HG02870 (cell line): Measurements from ENCODE around the gene NKIRAS1.
"Not testable (repeated sequence)": the region's sequence is repeated elsewhere in the genome, so short reads cannot be mapped to it uniquely, and the experiment has no call there.

ENCODE experiments used
- ATAC-seq: cut with Tn5 transposase; IDR thresholded peaks from one replicate; pipeline ENCODE4 v1.9.1; 2021; ENCODE audit warnings: mild to moderate bottlenecking, moderate library complexity; ENCODE audit not compliant: unreplicated experiment

NKIRAS1 gene

DNA sequence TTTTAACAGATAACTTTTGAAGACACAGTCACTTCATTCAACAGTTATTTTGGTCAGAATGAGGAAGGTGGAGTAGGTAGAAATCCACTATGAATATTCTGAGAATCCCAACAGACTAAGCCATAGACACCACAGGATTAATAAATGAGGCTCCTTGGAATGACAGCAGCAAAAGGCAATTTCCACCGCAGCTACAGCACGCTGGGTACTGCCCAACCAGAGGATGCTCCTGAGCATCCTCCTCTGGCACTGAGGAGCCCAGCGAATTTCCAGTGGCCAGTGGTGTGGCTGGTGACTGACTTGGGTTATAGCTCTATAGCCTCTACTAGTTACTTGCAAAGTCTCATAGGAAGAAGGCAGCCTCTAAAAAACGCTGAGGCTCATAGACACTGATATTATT lies 24.6 kb upstream of the NKIRAS1 start:
- ATAC-seq: no peak

DNA sequence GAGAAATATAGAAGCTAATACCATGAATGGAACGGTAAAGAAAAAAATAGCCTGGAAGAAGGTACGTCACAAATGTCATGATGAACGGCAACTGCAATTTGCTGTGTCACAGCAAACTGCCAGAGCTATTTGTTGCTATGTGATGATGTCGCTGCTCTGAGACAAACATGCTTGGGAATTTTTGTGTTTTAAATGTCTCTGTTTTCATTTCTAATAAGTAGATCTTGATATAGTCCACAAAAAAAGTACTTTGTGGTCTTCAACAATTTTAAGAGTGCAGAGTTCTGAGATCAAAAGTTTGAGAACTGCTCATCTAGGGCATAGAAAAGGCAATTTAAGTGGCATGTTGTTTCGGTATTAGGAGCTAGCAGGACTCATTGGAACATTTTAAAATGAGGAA lies 24.0 kb upstream of the NKIRAS1 start:
- no peak for ATAC-seq

DNA sequence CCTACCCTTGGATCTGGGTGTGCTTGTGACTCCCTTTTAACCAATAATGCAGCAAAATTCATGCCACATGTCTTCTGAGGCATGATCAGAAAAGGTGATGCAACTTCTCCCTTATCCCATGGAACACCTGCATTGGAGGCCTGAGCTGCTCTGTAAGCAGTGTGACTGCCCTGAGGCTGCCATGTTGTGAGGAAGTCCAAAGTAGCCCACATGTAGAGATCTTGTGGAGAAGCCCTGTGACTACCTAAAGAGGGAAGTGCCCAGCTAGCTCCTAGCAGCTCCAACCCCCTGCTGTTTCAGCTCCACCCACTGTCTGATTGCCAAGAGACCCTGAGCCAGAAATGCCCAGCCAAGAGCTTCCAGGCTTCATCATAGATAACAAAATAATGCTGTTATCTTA lies 21.9 kb upstream of the NKIRAS1 start:
- no peak for ATAC-seq

DNA sequence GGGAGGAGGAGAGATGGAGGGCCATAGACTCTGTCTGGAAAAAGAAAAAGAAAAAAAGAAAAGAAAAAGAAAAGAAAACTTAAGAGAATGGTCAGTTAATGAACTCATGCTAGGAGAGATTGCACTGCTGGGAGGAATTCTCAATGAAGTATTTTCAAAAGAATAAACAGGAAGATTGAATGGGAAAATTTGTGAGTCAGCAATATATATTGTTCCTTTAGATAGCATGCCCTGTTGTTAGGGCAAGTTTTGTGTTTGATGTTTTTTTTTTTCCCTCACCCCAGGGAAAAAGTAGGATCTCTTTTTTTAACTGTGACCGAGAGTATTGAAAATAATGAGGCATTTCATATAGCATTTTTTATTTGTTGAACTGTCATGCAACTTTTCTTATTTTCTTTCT lies 20.5 kb upstream of the NKIRAS1 start:
- ATAC-seq: no peak

DNA sequence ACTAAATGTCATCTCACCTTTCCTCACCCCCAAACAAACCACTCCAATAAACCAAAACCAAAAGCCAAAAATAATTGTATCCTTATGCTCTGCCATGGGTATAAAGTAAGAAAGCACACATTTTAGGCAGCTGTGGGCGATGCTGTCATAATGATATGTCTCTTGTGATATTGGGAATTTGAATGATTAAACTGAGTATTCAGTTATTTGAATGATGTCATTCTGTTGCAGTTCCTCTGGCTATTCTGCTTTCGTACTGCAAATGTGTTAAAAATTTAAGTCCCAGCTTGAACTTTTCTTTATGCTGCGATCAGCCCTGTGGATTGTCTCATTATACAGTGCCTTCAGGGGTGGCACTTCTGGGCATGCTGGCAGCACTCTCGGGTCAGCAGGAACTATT lies 17.5 kb upstream of the NKIRAS1 start:
- ATAC-seq: no peak

DNA sequence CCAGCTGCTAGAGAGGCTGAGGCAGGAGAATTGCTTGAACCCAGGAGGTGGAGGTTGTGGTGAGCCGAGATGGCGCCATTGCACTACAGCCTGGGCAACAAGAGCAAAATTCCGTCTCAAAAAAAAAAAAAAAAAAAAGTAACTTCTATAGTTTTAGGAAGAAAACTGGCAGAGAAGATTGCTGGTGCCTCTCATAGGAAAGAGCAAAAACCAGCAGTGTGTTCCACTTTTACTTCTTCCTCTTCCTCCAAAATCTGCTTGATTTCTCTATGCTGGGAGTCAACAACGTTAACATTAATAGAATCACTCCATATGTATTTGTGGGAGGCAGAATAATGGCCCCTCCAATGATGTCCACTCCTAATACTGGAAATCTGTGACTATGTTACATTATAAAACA lies 15.8 kb upstream of the NKIRAS1 start:
- ATAC-seq: no peak

DNA sequence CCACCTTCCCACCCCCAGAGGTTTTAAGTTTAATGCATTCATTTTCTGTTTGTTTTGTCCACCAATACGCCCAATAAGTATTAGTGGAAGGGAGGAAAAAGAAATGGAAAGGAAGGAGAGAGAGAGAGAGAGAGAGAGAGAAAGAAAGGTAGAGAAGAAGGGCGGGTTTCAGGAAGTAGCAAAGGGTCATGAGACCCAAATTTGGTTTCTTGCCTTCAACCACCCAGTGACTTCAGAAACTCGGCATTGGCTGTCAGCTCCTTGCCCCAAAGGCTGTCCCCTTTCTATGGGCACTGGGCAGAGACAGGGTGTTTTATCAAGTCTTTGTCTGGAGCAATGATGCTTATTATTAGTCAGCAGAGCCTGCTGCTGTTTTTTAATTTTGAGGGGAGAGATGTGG lies 14.8 kb upstream of the NKIRAS1 start:
- ATAC-seq: no peak

DNA sequence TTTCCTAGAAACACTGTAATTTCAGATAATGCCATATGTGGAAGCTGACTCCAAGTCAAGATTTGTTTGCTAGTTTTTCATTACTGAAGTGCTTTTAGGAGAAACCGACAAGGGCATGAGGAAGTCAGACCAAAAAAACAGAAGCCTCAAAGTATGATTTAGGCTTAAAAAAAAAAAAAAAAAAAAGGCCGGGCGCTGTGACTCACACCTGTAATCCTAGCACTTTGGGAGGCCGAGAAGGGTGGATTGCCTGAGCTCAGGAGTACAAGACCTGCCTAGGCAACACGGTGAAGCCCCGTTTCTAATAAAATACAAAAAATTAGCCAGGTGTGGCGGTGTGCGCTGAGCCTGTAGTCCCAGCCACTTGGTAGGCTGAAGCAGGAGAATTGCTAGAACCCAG lies 11.7 kb upstream of the NKIRAS1 start:
- no peak for ATAC-seq

DNA sequence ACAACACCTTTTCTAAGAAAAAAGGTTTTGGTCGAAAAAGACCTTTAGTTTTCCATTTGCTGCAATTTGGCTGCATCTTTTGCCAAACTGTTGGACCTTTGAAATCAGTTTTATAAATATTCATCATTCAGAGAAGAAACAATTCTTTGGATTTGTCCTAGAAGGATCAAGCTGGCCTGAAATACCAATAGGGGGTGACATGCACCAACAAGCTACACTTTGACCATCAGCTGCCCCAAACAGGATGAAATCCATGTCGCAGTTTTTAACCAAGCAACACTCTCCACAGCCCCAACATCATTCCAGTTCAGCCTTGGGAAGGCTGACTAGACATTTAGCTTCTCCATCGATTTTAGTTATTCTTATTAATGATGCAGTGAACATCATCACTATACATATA lies 9.9 kb upstream of the NKIRAS1 start:
- no peak for ATAC-seq

DNA sequence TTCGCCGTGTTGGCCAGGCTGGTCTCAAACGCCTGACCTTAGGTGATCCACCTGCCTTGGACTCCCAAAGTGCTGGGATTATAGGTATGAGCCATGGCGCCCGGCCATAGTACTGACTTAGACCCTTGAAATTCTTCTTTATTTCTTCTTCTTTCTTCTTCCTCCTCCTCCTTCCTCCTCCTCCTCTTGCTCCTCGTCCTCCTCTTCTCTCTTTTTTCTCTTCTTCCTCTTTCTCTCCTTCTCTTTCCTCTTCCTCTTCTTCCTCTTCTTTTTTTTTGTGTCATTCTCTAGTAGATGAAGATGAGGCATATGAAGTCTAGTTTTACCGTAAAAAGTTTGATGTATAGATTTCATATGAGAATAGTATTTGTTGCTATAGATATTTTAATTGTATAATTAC lies 9.5 kb upstream of the NKIRAS1 start:
- no peak for ATAC-seq

DNA sequence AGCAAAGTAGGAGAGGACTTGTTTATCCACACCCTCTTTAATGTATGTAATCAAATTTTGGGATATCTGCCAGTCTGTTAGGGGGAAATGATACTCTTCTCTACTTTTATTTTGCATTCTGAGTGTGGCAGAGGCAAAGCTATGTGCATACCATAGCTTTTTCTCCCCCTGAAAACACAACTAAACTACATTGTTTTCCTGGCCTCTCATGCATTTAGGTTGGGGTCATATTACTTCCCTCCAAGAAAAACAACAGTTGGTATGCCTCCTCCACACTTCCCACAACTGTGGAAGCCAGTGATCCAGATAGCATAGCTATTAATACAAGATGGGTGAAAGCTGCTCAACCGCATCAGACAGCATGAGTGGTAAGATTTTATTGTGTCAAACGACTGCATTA lies 7.0 kb upstream of the NKIRAS1 start:
- no peak for ATAC-seq

DNA sequence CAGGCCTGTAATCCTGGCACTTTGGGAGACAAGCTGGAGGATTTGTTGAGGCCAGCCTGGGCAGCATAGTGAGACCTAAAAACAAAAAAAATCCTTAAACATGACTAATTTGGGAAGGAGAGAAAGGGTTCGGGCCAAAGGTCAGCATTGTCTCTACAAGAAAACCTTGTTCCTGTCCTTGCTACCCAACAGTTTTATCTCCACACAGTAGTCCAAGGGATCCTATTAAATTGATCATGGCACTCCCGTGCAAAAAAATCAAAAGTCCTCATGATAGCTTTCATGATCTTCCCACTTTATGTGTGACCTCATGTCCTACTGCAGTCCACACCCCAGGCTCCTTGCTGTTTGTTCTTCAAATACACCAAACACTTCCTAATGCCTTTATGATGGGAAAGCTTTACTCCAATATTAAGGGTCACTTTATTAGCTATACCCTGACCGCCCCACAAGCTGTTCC lies 4.3 kb upstream of the NKIRAS1 start:
- no peak for ATAC-seq

DNA sequence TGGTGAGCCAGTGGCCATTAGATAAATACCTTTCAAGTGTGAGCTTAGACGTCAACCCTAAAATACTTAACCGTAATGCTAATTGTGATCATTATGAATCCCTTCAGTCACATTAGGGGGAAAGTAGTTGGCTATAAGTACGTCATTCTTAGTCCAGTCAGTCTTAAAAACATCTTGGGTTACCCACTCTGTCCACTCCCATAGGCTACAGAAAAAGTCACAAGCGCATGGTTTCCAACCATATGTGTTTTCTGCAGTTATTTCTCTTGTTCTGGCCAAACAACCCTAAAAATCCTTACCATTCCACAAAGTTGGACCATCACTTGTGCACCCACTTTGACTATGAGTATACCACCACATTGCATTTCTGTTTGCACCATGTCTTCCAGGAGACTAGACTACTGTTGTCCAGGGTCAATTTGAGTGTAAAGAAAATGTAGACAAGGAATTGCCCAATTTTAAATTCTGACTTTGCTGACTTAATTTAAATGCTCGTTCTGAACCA lies 3.4 kb upstream of the NKIRAS1 start:
- ATAC-seq: no peak

DNA sequence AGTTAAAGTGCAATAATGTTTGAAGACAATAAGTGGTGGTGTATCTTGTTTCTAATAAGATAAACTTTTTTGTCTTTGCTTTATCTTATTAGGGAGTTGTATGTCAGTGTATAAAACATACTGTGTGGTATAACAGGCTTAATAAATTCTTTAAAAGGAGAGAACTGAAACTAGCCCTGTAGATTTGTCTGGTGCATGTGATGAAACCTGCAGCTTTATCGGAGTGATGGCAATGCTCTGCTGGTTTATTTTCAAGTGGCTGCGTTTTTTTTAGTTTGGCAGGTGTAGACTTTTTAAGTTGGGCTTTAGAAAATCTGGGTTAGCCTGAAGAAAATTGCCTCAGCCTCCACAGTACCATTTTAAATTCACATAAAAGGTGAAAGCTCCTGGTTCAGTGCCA lies 2.8 kb upstream of the NKIRAS1 start:
- no peak for ATAC-seq

DNA sequence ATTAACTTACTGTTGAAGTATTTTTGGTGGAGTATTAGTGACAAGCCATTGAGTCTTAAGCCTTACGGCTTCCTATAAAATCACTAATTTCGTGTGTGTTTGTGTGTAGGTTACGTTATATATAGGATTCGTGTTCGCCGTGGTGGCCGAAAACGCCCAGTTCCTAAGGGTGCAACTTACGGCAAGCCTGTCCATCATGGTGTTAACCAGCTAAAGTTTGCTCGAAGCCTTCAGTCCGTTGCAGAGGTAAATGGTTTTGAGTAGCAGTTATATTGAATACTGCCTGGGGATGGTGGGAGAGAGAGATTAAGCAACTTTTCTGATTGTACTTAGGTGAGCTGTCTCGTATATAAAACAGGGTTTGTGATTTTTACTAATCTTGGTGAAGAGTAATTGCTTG lies 1.5 kb upstream of the NKIRAS1 start:
- ATAC-seq: not testable (repeated sequence)

DNA sequence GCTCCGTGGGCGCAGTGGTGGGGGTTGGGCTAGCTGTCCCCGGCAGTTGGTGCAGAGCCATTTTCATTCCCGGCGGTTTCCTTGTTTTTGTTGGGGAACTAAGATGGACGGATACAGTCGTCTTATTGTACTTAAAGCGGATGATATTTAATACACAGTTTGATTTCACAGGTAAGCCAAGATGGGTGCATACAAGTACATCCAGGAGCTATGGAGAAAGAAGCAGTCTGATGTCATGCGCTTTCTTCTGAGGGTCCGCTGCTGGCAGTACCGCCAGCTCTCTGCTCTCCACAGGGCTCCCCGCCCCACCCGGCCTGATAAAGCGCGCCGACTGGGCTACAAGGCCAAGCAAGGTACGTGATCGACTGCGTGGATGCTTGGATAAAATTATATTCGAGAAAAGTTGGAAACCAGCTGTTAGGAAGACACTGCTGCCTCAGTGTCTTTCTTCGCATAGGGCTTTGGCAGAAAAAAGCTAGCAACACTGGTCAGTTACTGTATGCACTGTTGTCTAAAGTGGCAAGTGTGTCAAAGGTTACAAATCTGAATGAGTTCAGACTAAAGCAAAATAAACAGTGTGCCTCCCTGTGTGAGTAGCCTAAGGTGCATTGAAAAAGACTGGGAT lies 1.0 kb upstream of the NKIRAS1 start:
- ATAC-seq: not testable (repeated sequence)

DNA sequence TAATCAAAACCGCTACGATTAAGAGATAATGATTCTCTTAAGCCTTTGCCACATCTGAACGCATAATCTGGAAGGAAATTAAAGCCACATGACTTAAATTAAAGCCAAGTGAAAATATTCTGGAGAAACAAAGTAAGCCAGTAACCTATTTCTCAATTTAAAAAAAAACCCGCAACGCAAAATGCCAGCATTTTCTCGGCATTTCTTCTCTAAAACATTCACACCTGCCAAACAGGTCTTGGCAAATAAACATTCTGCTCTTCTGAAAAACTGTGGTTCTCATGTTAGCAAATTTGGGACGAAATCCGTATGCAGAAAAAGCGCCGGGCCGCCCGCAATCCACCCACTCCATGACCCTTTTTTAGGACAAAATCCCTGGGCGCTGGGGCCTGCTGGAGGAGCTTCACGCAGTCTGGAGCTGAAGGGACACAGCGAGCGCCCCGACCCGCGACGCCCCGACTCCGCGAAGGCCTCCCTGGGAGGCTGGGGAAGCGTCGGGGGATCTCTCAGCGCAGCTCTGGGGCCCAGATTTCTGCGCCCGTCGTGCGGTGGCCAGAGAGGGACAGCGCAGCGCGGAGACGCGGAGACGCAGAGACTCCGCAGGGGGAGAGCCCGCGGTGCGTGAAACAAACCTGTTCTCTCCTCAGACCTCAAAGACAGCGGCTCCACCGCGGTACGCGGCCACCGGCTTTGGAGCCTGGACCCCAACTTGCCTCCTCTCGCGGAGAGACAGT lies 471 bp downstream of the NKIRAS1 start:
- ATAC-seq: peak; percentile 36

DNA sequence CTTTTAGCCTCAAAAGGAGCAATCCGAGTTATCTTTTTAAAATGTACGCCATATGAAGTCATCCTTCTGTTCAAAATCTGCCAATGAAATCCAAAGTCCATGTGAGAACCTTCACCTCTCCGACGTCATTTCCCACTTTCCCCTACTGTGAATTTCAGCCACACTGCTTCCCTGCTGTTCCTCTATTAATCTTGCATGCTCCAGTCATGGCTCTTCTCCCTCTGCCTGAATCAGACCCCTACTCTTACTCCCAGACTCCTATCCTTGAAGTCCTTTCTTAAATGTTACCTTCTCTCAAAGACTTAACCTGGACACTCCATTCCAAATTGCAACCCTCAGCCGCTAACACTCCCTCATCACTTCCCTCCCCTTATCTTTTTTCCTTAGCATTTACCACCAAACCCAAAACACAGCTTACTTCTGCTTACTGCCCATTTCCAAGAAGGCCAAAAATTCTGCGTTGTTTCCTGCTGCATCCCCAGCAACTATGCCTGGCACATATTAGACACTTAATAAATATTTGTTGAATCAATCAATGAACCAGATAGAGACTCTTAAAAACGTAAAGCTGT lies 1.2 kb downstream of the NKIRAS1 start:
- no peak for ATAC-seq

DNA sequence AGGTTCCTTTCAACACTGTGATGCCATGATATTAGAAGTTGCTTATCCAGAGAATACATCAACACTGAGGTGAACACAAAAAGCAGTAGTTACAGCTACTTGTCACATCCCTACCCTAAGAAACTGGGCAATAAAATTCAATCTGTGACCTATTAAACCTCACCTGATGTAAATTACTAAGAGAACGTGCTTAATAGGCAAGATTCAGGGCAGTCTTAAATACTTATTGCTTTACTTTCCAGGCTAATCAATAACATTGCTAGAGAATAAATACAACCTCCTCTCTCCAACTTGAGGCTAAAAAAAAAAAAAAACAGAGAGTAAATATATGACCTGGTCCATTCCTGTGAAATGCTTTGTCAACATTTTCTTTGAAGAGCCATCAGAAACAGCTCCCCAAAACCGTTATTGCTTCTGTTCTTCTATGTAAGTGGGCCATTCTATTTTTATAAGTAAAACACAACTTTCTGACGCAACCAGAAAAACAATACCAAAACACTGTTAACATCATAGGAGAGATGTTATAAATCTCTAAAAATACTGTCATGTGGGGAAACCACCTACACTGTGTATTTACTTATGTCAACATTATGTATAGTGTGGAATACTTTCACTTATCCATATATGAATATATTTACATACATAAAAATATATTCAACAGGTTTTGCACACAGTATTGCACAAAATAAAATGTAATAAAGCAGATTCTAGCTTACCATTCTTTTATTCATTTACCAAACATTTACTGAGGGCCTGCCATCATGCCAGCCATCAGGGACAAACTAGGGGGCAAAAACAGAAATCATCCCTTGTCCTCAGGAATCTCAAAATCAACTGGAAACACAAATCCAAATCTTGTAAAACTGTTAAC lies 2.7 kb downstream of the NKIRAS1 start:
- ATAC-seq: no peak

DNA sequence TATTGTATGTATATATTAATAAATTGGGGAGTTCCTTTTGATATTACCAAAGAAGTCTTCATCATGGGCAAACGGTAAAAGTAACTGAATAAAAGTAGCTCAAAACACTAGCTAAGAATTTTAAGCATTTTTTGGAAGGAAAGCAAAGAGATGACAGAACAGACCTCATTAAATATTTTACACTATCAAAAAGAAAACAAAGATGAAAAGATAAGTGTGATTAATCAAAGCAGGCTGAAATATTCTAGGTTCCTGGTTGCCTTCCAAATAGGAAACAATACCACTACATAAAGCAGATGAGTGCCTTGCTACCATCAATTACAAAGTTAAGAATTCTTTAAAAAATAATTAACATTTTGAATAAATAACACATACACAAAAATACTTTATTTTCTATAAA lies 3.6 kb downstream of the NKIRAS1 start:
- no peak for ATAC-seq

DNA sequence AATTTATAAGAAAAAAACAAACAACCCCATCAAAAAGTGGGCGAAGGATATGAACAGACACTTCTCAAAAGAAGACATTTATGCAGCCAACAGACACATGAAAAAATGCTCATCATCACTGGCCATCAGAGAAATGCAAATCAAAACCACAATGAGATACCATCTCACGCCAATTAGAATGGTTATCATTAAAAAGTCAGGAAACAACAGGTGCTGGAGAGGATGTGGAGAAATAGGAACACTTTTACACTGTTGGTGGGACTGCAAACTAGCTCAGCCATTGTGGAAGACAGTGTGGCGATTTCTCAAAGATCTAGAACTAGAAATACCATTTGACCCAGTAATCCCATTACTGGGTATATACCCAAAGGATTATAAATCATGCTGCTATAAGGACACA lies 4.5 kb downstream of the NKIRAS1 start:
- ATAC-seq: not testable (repeated sequence)
